Endothelial cell of umbilical vein (primary cell): ENCODE measurements around the gene RAB40C. TPM values are rescaled to one million over a fixed set of nuclear protein-coding genes. Genes with fewer than 3 reads are reported as not detected.

ENCODE experiments used
- BruUV-seq: library from RNA; stranded (reverse); fragments of 400-500 nt; replicated peaks from 2 replicates; lab custom pipeline; 2021; lab: Mats Ljungman, UMichigan
- CTCF ChIA-PET: fragments of 300-600, 350-600 bp; sonication (Branson Sonifier 250); formaldehyde crosslinking; loops from one replicate; lab custom pipeline; 2021; ENCODE audit warnings: antibody characterized with exemption, inconsistent platforms; lab: Charles Lee
- POLR2A ChIA-PET: fragments of 300-600, 350-600 bp; sonication (Branson Sonifier 250); formaldehyde crosslinking; loops from one replicate; lab custom pipeline; 2021; ENCODE audit warnings: antibody characterized with exemption, inconsistent platforms; lab: Charles Lee
- DNase-seq: peaks from one replicate; pipeline ENCODE4 v3.0.0-alpha.2; 2011; ENCODE audit warnings: low read depth, low spot score
- FAIRE-seq: peaks from 2 replicates; lab custom pipeline; 2011; peaks lifted over from hg19 to GRCh38; lab: Jason Lieb, UNC
- H2AFZ ChIP-seq: 2 replicates; pipeline ENCODE4 v1.6.0; 2012; ENCODE audit warnings: low read depth, low read length, control low read depth, inconsistent platforms
- H3K27ac ChIP-seq: 2 replicates; pipeline ENCODE4 v1.5.1; 2011; ENCODE audit warnings: low read depth, mild to moderate bottlenecking, control low read depth, low read length, moderate library complexity; ENCODE audit not compliant: insufficient read depth
- H3K27me3 ChIP-seq, 2 experiments: 2 replicates each; pipeline versions ENCODE4 v1.6.0 to v1.6.1; 2011; ENCODE audit warnings: low read length in 2 of 2, mixed read lengths in 1 of 2; ENCODE audit not compliant: control insufficient read depth in 2 of 2, insufficient read depth in 2 of 2
- H3K36me3 ChIP-seq, 2 experiments: 2 replicates in 1 of 2; 3 replicates in 1 of 2; pipeline ENCODE4 v1.5.1; 2011; ENCODE audit warnings: low read length in 2 of 2, mild to moderate bottlenecking in 1 of 2, moderate library complexity in 1 of 2; ENCODE audit not compliant: control insufficient read depth in 2 of 2, insufficient read depth in 2 of 2; ENCODE audit errors: extremely low read depth in 1 of 2
- H3K4me1 ChIP-seq: 3 replicates; pipeline ENCODE4 v1.5.1; 2011; ENCODE audit warnings: mild to moderate bottlenecking, low read length; ENCODE audit not compliant: control insufficient read depth, insufficient read depth; ENCODE audit errors: extremely low read depth
- H3K4me2 ChIP-seq: 2 replicates; pipeline ENCODE4 v1.6.1; 2011; ENCODE audit warnings: low read length, control low read depth, mixed read lengths; ENCODE audit not compliant: insufficient read depth
- H3K4me3 ChIP-seq, 3 experiments: fragments of 200-600 bp in 1 of 3; sonication (generic), shearing (Covaris generic) in 1 of 3; replicated peaks in 1 of 3; 2 replicates each; pipeline ENCODE4 v1.5.1; 2011 to 2016; ENCODE audit warnings: control low read depth in 3 of 3, low read length in 3 of 3, mild to moderate bottlenecking in 2 of 3, inconsistent platforms in 1 of 3, low read depth in 1 of 3, moderate library complexity in 1 of 3; ENCODE audit not compliant: insufficient read depth in 1 of 3
- H3K79me2 ChIP-seq: 2 replicates; pipeline ENCODE4 v1.6.0; 2012; ENCODE audit warnings: low read length, inconsistent platforms; ENCODE audit not compliant: control insufficient read depth, insufficient read depth
- H3K9ac ChIP-seq: replicated peaks from 2 replicates; pipeline ENCODE3; 2011; ENCODE audit warnings: low read length, control low read depth; ENCODE audit not compliant: insufficient read depth; ENCODE audit errors: extremely low read depth
- H3K9me1 ChIP-seq: replicated peaks from 3 replicates; pipeline ENCODE4 v1.6.0; 2011; ENCODE audit warnings: mild to moderate bottlenecking, low read length; ENCODE audit not compliant: control insufficient read depth, insufficient read depth; ENCODE audit errors: extremely low read depth
- H3K9me3 ChIP-seq: replicated peaks from 2 replicates; pipeline ENCODE4 v1.5.1; 2012; ENCODE audit warnings: low read length, inconsistent platforms; ENCODE audit not compliant: control insufficient read depth, insufficient read depth
- H4K20me1 ChIP-seq: replicated peaks from 2 replicates; pipeline ENCODE3; 2011; ENCODE audit warnings: mild to moderate bottlenecking, low read length; ENCODE audit not compliant: control insufficient read depth, insufficient read depth; ENCODE audit errors: extremely low read depth
- CTCF ChIP-seq, 2 donors: IDR thresholded peaks; 1 replicate in 1 of 2; 2 replicates in 1 of 2; pipeline ENCODE4 v1.5.1; 2011; ENCODE audit warnings: low read length in 2 of 2, mild to moderate bottlenecking in 2 of 2, moderate library complexity in 2 of 2, control low read depth in 1 of 2, inconsistent platforms in 1 of 2, low read depth in 1 of 2; ENCODE audit not compliant: insufficient read depth in 1 of 2; ENCODE audit errors: extremely low read depth in 1 of 2
- EZH2 ChIP-seq: IDR thresholded peaks from 2 replicates; pipeline ENCODE4 v1.6.1; 2012; ENCODE audit warnings: borderline replicate concordance, low read depth, mild to moderate bottlenecking, moderate library complexity, low read length, inconsistent platforms; ENCODE audit not compliant: severe bottlenecking
- FOS ChIP-seq: IDR thresholded peaks from 2 replicates; pipeline ENCODE4 v1.6.1; 2011; ENCODE audit warnings: mild to moderate bottlenecking, low read length, moderate library complexity, borderline replicate concordance; ENCODE audit not compliant: insufficient read depth
- GATA2 ChIP-seq: IDR thresholded peaks from 2 replicates; pipeline ENCODE4 v1.7.0; 2011; ENCODE audit warnings: low read depth, mild to moderate bottlenecking, moderate library complexity, mixed read lengths, low read length; ENCODE audit not compliant: insufficient read length, insufficient read depth
- JUN ChIP-seq: IDR thresholded peaks from 2 replicates; pipeline ENCODE4 v1.6.1; 2011; ENCODE audit warnings: borderline replicate concordance, low read depth; ENCODE audit not compliant: insufficient read length, insufficient read depth
- MYC ChIP-seq: IDR thresholded peaks from one replicate; pipeline ENCODE4 v1.6.1; 2011; ENCODE audit warnings: mild to moderate bottlenecking, low read depth, low read length
- POLR2A ChIP-seq: IDR thresholded peaks from 2 replicates; pipeline ENCODE4 v1.6.1; 2012; ENCODE audit warnings: low read depth, mild to moderate bottlenecking, control low read depth, low read length
- POLR2AphosphoS5 ChIP-seq: IDR thresholded peaks from 2 replicates; pipeline ENCODE4 v1.6.1; 2012; ENCODE audit warnings: low read depth, mild to moderate bottlenecking, control low read depth, low read length, moderate library complexity; ENCODE audit not compliant: insufficient read depth
- dilution Hi-C: fragments of 300-500 bp; cut with MboI; formaldehyde crosslinking; loops from one replicate; pipeline ENCODE4 v1.15.0; 2019; ENCODE audit warnings: low sequenced_read_pairs; ENCODE audit not compliant: extremely low pct_ligation_motif_present
- intact Hi-C: fragments of 100-400 bp; cut with micrococcal nuclease; formaldehyde crosslinking; loops from one replicate; pipeline ENCODE4 v1.10.0; 2022
- polyA plus RNA-seq, 4 experiments: library from polyadenylated mRNA; depleted of rRNA in 3 of 4; stranded (reverse) in 3 of 4; unstranded in 1 of 4; fragments of >200 nt; gene quantifications; 2 replicates each; pipeline versions ENCODE4 v1.2.1 to v1.2.3, GENCODE V29; 2011 to 2012; ENCODE audit warnings: missing spikeins in 1 of 4
- total RNA-seq: library from RNA; stranded (reverse); gene quantifications from 2 replicates; pipeline ENCODE4 v1.2.3, GENCODE V29; 2021
- TF ChIP-seq, protein P1 (sequence below): IDR thresholded peaks from 2 replicates; pipeline ENCODE4 v1.6.1; 2011; ENCODE audit not compliant: insufficient read depth, insufficient read length

The RAB40C gene
- total and polyA plus RNA-seq, 2 donors (not counting 3 experiments of a cell fraction or from before 2014, with no cell fraction given), result 12.4 to 18.8 TPM

DNA sequence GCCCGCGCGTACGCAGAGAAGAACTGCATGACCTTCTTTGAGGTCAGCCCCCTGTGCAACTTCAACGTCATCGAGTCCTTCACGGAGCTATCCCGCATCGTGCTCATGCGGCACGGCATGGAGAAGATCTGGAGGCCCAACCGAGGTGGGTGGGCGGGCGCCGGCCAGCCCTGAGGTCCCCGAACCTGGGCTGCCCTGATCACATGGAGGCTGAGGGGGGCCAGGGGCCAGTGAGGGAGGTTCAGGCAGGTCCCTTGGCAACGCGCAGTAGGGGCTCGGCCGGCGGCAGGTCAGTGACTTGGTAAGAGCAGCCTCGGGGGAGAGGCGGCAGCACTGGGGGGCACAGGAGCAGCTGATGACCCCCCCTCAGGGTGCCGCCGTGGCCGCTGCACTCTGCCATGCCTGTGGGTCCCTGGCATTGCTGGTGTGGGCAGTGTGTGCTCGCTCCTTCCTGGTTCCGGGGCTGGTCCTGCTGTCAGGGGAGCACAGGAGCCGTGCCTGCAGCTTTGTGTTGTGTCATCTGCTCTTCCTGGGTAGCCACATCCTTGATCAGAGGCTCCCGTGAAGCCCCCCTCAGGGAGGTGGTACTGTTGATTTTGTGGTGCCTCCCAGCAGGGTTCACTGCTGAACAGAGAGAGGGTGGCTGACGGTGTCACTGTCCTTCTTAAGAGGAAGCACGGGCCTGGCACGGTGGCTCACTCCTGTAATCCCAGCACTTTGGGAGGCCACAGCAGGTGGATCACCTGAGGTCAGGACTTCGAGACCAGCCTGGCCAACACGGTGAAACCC is 36.3 kb downstream of the RAB40C start:
- peak overlapping the region; percentile 70 for H3K27ac ChIP-seq
- H4K20me1 ChIP-seq, result no peaks in the 10 kb centered on the region
- dilution Hi-C loops (no loop called here), intact Hi-C loops (loop anchor here (2.0 kb wide), 1 partner anchor 37 kb away; no protein-coding TSS in a partner anchor)
- H3K79me2 ChIP-seq, result no peaks in the 10 kb centered on the region
- no peaks in the 10 kb centered on the region for H3K9me3 ChIP-seq
- H2AFZ ChIP-seq, result no peak overlapping the region
- POLR2A ChIA-PET, result interaction anchor here (0.6 to 1.2 kb wide), 2 partner anchors 10 to 212 kb away, joined by 4 to 6 read pairs; partner anchors contain the start of gene METTL26
- H3K4me1 ChIP-seq, result peaks cover 3% of the 10 kb centered on the region
- DNase-seq (no peak), FAIRE-seq (no peak)
- no peaks in the 10 kb centered on the region for H3K27me3 ChIP-seq
- H3K36me3 ChIP-seq, result peaks cover 0 to 5% of the 10 kb centered on the region in 2 experiments
- no peak overlapping the region for H3K4me3 ChIP-seq
- CTCF ChIA-PET, result interaction anchor here (1.0 to 1.6 kb wide), 3 partner anchors 10 to 36 kb away, joined by 3 to 7 read pairs (median 3); partner anchors contain the start of genes MCRIP2 and METTL26
- BruUV-seq, result no TSS peak
- TF ChIP-seq MYC (no peak), FOS (no peak), POLR2AphosphoS5 (no peak), GATA2 (no peak), CTCF (IDR thresholded peaks at IDR 0.05; ENCODE audit: extremely low read depth in 1 of 2, insufficient read depth in 1 of 2, low read depth in 1 of 2, low read length in 2 of 2) (no peak), EZH2 (no peak), JUN (no peak), POLR2A (no peak)
- TF ChIP-seq, protein P1, sequence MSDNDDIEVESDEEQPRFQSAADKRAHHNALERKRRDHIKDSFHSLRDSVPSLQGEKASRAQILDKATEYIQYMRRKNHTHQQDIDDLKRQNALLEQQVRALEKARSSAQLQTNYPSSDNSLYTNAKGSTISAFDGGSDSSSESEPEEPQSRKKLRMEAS, result no peak
- no peak overlapping the region for H3K9ac ChIP-seq
- no peak overlapping the region for H3K4me2 ChIP-seq
- no peaks in the 10 kb centered on the region for H3K9me1 ChIP-seq
